IPS DF 4.7 (cell line): ENCODE results near the gene VASH2.
"Not testable (repeated sequence)": the region's sequence is repeated elsewhere in the genome, so short reads cannot be mapped to it uniquely, and the experiment has no call there.

Experiments used
- DNase-seq: peaks from one replicate; pipeline ENCODE4 v3.0.0-alpha.2; 2013; ENCODE audit warnings: low spot score; ENCODE audit errors: extremely low read depth

The VASH2 gene

DNA sequence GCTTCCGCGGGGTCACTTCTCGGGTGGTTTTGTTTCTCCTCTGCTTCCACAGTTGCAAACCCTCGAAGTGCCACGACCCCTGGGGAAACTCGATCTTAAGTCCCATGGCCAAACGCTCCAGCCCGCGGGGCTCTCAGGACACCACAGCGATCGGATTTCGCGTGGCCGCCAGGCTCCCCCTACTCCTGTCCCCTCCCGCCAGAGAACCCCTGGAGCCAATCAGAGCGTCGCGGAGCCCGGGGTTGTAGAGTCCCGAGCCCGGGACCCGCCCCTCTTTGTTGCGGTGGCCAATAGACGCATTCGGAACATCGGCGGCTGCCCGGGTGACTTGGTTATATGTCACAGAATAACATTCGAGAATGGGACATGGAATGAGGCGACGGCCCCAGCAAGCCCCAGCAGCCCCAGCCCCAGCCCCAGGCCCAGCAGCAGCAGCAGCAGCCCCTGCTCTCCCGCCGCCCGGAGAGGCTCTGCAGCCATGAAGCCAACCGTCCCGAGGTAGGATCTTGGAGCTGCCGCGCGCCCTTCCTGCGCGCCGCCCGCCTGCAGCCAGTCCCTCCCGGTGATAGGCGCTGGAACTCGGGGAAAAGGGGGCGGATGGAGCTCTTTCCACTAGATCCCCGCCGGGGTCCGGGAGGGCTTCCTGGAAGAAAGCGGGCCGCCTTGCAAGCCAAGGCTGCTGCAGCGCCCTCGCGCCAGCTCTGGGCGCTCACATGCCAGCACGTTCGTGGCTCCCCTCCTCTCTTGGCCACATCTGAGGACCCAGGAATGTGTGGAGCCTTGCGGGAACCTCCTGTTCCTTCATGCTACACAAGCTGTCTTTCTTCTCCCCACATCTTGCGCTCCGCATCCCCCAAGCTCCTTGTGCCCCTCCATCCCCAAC lies at the start of gene VASH2:
Gene VASH2, plus strand, starts transcription at position 299 of the 883 bp plus-strand sequence. CDS start 1,002 bp downstream, outside the sequence.
- DNase-seq = peak; percentile 51

GRCh38 chr1:212901290-212901689 lies 49.1 kb upstream of the VASH2 start:
- DNase-seq = no peak

- DNase-seq = no peak
Measured at GRCh38 chr1:212902054-212902453, 48.3 kb upstream of the VASH2 start.

- no peak for DNase-seq
Measured at GRCh38 chr1:212903664-212904063, 46.7 kb upstream of the VASH2 start.

- not testable (repeated sequence) for DNase-seq
Measured at GRCh38 chr1:212908071-212908470, 42.3 kb upstream of the VASH2 start.

DNA sequence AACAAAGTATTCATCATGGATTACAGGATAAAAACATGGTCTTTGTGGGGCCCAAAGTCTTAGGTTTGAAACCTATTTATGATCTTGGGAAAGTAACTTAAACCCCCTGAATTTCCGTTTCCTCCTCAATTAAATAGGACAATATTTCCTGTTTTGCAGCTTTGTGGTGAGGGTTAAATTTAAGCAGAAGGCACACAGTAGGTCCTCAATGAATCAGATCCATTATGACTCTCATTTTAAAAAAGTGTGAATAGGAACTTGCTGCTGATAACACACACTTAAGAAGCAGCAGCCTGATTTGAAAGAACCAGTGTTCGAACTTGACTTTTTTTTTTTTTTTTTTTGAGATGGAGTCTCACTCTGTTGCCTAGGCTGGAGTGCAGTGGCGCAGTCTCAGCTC lies 41.4 kb upstream of the VASH2 start:
- no peak for DNase-seq

DNA sequence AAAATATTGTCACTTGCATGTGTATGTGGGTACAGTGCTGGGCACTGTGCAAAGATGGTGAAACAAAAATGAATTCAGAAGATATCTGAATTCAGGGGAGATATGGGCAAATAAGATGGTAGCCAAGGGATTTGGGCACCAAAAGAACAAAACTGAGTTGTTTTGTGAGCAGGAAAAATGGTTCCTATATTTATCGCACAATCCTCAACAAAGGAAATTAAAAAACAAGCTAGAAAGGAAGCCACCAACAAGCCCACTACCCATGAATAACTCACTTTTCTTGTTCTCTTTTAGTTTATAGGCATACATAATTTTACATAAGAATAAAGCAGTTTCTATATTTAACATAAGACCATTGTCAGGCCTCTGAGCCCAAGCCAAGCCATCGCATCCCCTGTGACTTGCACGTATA lies 40.7 kb upstream of the VASH2 start:
- no peak for DNase-seq

GRCh38 chr1:212910213-212910612 lies 40.1 kb upstream of the VASH2 start:
- not testable (repeated sequence) for DNase-seq

DNA sequence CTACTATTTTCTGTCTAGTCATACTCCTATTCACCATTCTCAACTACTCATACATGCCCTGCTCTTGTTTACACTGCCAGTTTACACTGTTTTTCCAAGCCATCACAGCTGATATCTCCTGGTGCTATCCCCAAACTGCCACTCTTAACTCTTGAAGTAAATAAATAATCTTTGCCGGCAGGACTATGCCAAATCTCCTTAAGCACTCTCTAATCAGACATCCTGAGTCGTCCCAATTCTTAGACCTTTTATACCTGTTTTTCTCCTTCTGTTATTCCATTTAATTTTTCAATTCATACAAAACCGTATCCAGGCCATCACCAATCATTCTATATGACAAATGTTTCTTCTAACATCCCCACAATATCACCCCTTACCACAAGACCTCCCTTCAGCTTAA lies 36.7 kb upstream of the VASH2 start:
- not testable (repeated sequence) for DNase-seq

GRCh38 chr1:212914110-212914509 lies 36.2 kb upstream of the VASH2 start:
- DNase-seq = not testable (repeated sequence)

- no peak for DNase-seq
Measured at GRCh38 chr1:212914789-212915188, 35.6 kb upstream of the VASH2 start.

- DNase-seq = no peak
Measured at GRCh38 chr1:212915245-212916091, 34.9 kb upstream of the VASH2 start.

DNA sequence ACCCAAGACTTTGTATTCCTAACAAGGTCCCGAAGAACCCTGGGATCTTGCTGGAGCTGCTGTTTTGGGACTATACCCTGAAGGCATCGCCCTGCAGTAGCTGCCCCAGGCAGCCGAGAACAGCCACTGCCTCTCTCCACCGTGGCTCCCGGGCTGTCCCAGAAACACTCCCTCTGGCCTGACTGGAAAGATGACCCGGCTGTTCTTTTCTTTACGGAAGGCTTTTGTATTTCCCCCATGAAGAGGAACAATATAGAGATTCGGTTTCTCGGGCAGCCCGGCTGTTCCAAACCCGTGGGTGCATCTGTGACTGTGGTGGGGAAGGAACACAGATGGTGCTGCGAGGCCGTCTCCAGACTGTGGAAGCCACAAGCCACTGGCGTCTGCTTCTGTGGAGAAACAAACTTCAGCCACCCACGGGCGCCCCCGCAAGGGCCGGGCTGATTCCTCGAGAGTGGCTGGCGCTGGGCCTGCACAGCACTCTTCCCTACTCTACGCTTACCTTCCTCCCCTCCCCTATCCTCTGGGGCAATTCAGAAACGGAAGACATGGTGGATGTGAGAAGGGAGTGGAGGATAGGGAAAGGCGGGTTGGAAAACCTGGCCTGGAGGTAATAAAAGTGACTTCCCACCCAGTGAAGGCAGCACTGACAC lies 33.7 kb upstream of the VASH2 start:
- DNase-seq = no peak

- DNase-seq = no peak
Measured at GRCh38 chr1:212917134-212917485, 33.2 kb upstream of the VASH2 start.

GRCh38 chr1:212917858-212918257 lies 32.5 kb upstream of the VASH2 start:
- DNase-seq = no peak

- no peak for DNase-seq
Measured at GRCh38 chr1:212918824-212919223, 31.5 kb upstream of the VASH2 start.

GRCh38 chr1:212920246-212920645 lies 30.1 kb upstream of the VASH2 start:
- DNase-seq = no peak

- DNase-seq = no peak
Measured at GRCh38 chr1:212920896-212921295, 29.4 kb upstream of the VASH2 start.

GRCh38 chr1:212922016-212922415 lies 28.3 kb upstream of the VASH2 start:
- DNase-seq = no peak

- DNase-seq = no peak
Measured at GRCh38 chr1:212926372-212926771, 24.0 kb upstream of the VASH2 start.

DNA sequence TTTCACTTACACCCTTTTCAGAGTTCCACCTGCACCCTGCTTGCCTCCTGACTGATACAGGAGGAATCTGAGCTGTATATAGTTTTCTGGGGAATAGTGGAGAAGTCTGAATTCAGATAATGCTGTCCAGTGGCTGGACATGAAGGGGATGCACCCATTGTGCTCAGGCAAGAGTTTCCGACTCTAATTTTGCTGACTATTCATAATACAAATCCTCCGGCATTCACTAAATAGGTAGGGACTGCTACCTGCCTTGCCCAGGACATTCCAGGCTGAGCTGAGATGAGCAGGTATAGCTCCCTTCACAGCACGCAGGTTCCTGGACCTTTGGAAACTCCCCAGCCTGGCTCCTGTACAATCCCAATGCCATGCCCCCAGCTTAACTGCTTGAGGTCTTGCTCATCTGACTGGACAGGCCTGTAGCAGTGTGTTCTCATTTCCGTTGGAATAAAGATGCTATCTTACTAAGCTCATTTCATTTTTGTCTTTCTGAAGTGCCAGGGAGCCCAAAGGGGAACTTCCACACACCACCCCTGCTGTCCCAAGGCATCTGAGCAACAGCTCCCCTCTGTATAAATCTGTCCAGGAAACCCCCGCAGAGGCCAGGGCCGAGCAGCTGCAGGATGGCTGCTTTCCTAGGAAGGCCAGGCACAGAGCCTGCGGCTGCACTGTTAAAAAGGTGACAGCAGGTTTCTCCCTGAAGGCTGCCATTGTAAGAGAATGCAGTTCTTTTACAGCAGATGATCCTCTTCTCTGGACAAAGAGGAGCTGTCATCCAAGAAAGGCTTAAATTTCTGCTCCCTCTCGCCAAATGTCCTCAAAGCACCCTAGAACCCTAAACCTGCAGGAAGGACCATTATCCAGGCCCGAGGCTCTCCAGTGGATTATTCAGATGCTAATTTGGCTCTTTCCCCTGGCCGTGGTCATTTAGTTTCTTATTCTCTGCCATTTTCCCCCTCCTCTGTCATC lies 21.7 kb upstream of the VASH2 start:
- no peak for DNase-seq
